ENCODE measurements around the gene PCDHGA5. TPM values are rescaled to one million over a fixed set of nuclear protein-coding genes. Genes with fewer than 3 reads are reported as not detected.
"Not testable (repeated sequence)": the region's sequence is repeated elsewhere in the genome, so short reads cannot be mapped to it uniquely, and the experiment has no call there.

PCDHGA5 gene
- 1 to 10 TPM in 5 of 6 donors, under 1 TPM in 1; 0.97 to 7.3 (median 2.0) TPM for total RNA-seq

DNA sequence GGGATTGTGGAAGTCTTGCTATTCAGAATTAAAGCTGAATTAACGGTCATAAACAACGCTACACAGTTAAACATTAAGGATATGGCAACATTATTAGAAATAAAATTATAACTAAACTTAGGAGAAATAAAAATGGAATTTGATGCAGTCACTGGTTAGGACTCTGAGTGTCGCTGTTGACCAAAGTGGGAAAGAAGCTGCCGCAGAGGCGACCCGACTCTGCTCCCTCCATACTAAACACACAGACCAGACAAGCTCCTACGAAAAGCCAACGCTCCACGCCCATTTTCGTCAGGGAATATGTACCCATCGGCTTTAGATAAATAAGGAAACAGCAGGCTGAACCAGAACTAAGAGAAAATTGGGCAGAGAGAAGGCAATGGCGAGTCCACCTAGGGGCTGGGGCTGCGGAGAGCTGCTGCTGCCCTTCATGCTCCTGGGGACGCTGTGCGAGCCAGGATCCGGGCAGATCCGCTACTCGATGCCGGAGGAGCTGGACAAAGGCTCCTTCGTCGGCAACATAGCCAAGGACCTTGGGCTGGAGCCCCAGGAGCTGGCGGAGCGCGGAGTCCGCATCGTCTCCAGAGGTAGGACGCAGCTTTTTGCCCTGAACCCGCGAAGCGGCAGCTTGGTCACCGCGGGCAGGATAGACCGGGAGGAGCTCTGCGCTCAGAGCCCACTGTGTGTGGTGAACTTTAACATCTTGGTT, at the start of gene PCDHGA5:
PCDHGA5 (plus strand) TSS at position 211 of the 709 bp plus-strand sequence; CDS start at position 380, 169 bp downstream.
- peaks cover 66 to 89% (median 77%) of the 10 kb centered on the region in 4 donors for H3K9me3 ChIP-seq
- H3K36me3 ChIP-seq: no peaks in the 10 kb centered on the region
- no peak within 1 kb of the TSS for H3K4me3 ChIP-seq
- peaks cover 0 to 7% (median 0%) of the 10 kb centered on the region in 4 donors for H3K27me3 ChIP-seq
- no peaks in the 10 kb centered on the region for H3K4me1 ChIP-seq
- 18 to 21% methylated on average over 33 to 34 of the region's 34 CpGs for WGBS, 2 donors
- no peak for TF ChIP-seq POLR2AphosphoS5 (IDR thresholded peaks at IDR 0.05)
- TF ChIP-seq POLR2A (IDR thresholded peaks at IDR 0.05): no peak
- TF ChIP-seq, protein P1, sequence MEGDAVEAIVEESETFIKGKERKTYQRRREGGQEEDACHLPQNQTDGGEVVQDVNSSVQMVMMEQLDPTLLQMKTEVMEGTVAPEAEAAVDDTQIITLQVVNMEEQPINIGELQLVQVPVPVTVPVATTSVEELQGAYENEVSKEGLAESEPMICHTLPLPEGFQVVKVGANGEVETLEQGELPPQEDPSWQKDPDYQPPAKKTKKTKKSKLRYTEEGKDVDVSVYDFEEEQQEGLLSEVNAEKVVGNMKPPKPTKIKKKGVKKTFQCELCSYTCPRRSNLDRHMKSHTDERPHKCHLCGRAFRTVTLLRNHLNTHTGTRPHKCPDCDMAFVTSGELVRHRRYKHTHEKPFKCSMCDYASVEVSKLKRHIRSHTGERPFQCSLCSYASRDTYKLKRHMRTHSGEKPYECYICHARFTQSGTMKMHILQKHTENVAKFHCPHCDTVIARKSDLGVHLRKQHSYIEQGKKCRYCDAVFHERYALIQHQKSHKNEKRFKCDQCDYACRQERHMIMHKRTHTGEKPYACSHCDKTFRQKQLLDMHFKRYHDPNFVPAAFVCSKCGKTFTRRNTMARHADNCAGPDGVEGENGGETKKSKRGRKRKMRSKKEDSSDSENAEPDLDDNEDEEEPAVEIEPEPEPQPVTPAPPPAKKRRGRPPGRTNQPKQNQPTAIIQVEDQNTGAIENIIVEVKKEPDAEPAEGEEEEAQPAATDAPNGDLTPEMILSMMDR (IDR thresholded peaks at IDR 0.05): no peak
- no peak for TF ChIP-seq EP300 (IDR thresholded peaks at IDR 0.05)
- ATAC-seq (ENCODE audit: low FRiP score in 2 of 2) (no peak), DNase-seq (no peak)
- no peak within 1 kb of the TSS for H3K27ac ChIP-seq

DNA sequence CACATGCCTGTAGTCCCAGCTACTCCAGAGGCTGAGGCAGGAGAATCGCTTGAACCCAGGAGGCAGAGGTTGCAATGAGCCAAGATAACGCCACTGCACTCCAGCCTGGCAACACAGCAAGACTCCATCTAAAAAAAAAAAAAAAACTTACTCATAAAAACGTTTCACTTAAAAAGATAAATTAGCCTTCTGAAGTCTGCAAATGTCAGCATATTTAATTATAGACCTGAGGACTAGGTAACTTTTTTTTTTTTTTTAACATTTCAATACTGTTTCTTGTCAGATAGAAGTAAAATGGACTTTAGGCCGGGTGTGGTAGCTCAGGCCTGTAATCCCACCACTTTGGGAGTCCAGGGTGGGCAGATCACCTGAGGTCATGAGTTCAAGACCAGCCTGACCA, 47.0 kb upstream of the PCDHGA5 start:
- not testable (repeated sequence) for ATAC-seq (ENCODE audit: low FRiP score in 2 of 2); H3K4me3 ChIP-seq; H3K27ac ChIP-seq; H3K27me3 ChIP-seq; H3K4me1 ChIP-seq; DNase-seq
- Histone ChIP-seq H3K9me3 (peaks cover 80 to 96% (median 94%) of the 10 kb centered on the region in 4 donors), H3K36me3 (peaks cover 0 to 43% (median 20%) of the 10 kb centered on the region in 4 donors)
- 84 to 89% methylated on average over 4 of the region's 4 CpGs for WGBS, 2 donors

DNA sequence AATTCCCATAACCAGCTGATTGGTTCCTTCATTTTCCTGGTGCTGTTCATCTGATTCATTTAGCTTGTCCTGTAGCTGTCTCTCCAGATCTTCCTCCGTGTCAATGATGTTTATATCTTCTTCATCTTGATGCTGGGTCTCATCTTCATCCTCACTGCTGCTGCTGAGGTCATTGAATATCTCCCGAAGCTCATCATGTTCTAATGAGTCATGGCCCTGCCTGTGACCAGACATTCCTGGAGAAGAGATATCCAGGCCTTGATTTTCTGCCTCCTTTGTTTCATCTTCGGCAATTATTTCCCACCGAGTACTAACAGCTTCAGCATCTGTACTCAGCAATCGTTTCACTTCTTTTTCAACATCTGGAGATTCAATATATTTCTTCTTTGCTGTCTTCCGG, 44.8 kb upstream of the PCDHGA5 start:
- no peak for TF ChIP-seq POLR2AphosphoS5 (IDR thresholded peaks at IDR 0.05)
- TF ChIP-seq POLR2A (IDR thresholded peaks at IDR 0.05): no peak
- TF ChIP-seq, protein P1 (IDR thresholded peaks at IDR 0.05): no peak
- Histone ChIP-seq H3K27me3 (no peaks in the 10 kb centered on the region), H3K36me3 (peaks cover 0 to 43% (median 18%) of the 10 kb centered on the region in 4 donors), H3K4me3 (peak overlapping the region in 1 of 4 donors; percentile 58), H3K9me3 (peaks cover 58 to 86% (median 77%) of the 10 kb centered on the region in 4 donors), H3K27ac (no peak overlapping the region), H3K4me1 (peaks cover 0 to 9% (median 4%) of the 10 kb centered on the region in 4 donors)
- ATAC-seq (ENCODE audit: low FRiP score in 2 of 2) (no peak), DNase-seq (no peak)
- 97% methylated on average over 6 of the region's 6 CpGs for WGBS, 2 donors

DNA sequence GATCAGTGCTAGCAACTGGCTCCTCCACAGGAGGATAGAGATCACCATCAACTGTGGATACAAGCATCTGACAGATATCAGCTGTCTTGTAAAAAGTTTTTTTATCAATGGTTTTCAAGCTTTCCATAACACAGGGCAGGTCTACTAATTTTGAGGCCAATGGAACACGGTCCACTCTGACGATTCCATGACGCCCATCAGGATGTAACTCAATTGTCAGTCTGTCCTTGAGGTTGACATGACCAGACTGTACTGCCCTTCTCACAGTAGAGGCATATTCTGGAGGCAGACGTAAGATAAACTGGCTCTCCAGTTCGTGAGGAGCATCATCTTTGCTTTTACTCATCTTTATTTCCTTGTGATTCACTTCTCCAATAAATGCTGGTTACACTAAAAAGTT, 44.3 kb upstream of the PCDHGA5 start:
- TF ChIP-seq POLR2AphosphoS5 (IDR thresholded peaks at IDR 0.05) (no peak), POLR2A (IDR thresholded peaks at IDR 0.05) (no peak), EP300 (IDR thresholded peaks at IDR 0.05) (no peak)
- TF ChIP-seq, protein P1 (IDR thresholded peaks at IDR 0.05): no peak
- Histone ChIP-seq H3K9me3 (peaks cover 55 to 82% (median 72%) of the 10 kb centered on the region in 4 donors), H3K4me1 (peaks cover 0 to 9% (median 4%) of the 10 kb centered on the region in 4 donors), H3K36me3 (peaks cover 0 to 43% (median 18%) of the 10 kb centered on the region in 4 donors), H3K27me3 (no peaks in the 10 kb centered on the region), H3K27ac (peak overlapping the region in 1 of 4 donors; percentile 91), H3K4me3 (peak overlapping the region in 3 of 4 donors; percentile 54 to 62 (median 58))
- WGBS, 2 donors: 76 to 77% methylated on average over 5 of the region's 5 CpGs
- ATAC-seq (ENCODE audit: low FRiP score in 2 of 2) (no peak), DNase-seq (no peak)

DNA sequence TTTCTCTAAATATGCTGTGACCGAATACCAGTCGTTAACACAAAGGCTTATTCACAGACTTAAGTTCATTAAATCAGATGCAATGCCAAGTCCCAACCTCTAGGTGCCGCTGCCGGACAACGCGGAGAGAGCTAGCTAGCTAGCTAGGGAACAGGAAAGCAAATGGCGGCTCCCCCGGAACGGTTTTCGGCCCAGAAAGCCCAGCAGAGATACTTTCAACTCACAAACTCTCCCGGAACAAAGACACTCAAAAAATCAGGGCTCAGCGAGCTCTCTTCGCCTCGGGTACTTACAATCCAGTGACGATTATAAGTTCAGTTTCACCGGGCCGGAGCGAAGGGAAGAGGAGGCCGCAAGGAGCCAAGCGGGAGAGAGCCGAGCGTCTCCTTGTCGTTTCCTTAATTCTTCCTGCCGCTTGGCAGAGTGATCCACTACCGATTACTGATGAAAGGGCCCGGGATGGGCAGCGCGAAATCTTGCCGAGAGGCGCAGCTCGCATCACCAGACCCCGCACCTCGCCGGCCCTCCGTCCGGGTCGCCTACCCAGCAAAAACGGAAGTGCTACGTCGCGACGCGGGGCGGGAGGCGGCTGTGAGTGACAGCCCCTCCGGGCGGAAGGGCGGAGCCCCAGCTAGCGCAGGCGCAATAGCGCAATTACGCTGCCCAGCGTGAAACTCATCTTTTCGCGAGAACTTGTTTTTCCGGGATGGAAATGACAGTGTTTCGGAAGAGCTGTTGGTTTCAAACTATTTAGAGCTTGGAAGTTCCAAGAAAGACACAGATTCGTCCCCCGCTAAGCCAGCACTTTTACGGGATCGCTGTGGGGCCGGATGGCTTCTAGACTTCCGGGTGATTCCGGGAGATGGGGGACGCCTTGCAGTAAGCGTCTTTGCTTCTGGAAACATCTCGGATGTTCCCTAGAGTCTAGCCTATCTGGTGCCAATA, 43.5 kb upstream of the PCDHGA5 start, which contains the start of gene TAF7:
TAF7 (minus strand) TSS at position 560 of the 945 bp plus-strand sequence. CDS start 740 bp downstream, outside the sequence.
- H3K9me3 ChIP-seq: peaks cover 53 to 82% (median 65%) of the 10 kb centered on the region in 4 donors
- peaks cover 0 to 9% (median 4%) of the 10 kb centered on the region in 4 donors for H3K4me1 ChIP-seq
- DNase-seq (peak; percentile 88 to 98), ATAC-seq (ENCODE audit: low FRiP score in 2 of 2) (peak; percentile 97 to 99)
- H3K27me3 ChIP-seq: no peaks in the 10 kb centered on the region
- H3K4me3 ChIP-seq: peak within 1 kb of the TSS; percentile 38 to 62 (median 56)
- peak within 1 kb of the TSS; percentile 90 to 97 (median 92) for H3K27ac ChIP-seq
- peak; percentile 88 to 94 (median 92) for TF ChIP-seq POLR2A (IDR thresholded peaks at IDR 0.05)
- TF ChIP-seq, protein P1 (IDR thresholded peaks at IDR 0.05): peak; percentile 59 to 73 (median 67)
- TF ChIP-seq POLR2AphosphoS5 (IDR thresholded peaks at IDR 0.05): peak; percentile 94 to 99
- no peak for TF ChIP-seq EP300 (IDR thresholded peaks at IDR 0.05)
- H3K36me3 ChIP-seq: peaks cover 0 to 43% (median 18%) of the 10 kb centered on the region in 4 donors
- WGBS, 2 donors: 2 to 5% methylated on average over 41 to 66 of the region's 67 CpGs

All from upper lobe of left lung (tissue), 6 donors.